H9 (cell line): ENCODE measurements around the gene KLHDC3. TPM values are rescaled to one million over a fixed set of nuclear protein-coding genes. Genes with fewer than 3 reads are reported as not detected.
"Not testable (repeated sequence)": the region's sequence is repeated elsewhere in the genome, so short reads cannot be mapped to it uniquely, and the experiment has no call there.

Experiments
- DNase-seq: peaks from one replicate; pipeline ENCODE4 v3.0.0-alpha.2; 2017
- H2AFZ ChIP-seq: one replicate; pipeline ENCODE4 v1.6.1; 2013; ENCODE audit warnings: mild to moderate bottlenecking, low read length, control low read depth, moderate library complexity
- H2AK5ac ChIP-seq: 2 replicates; pipeline ENCODE4 v1.6.1; 2013; ENCODE audit warnings: low read length, control low read depth, mixed read lengths; ENCODE audit not compliant: insufficient read length
- H2BK120ac ChIP-seq: one replicate; pipeline ENCODE4 v1.6.1; 2013; ENCODE audit warnings: low read depth, mild to moderate bottlenecking, low read length, control low read depth, inconsistent platforms; ENCODE audit not compliant: poor library complexity, severe bottlenecking
- H2BK12ac ChIP-seq: 2 replicates; pipeline ENCODE4 v1.6.1; 2013; ENCODE audit warnings: low read length, control low read depth, mixed read lengths, low read depth; ENCODE audit not compliant: insufficient read length
- H2BK15ac ChIP-seq: 2 replicates; pipeline ENCODE4 v1.6.1; 2013; ENCODE audit warnings: low read depth, low read length, control low read depth
- H2BK20ac ChIP-seq: one replicate; pipeline ENCODE4 v1.6.1; 2013; ENCODE audit warnings: low read depth, mild to moderate bottlenecking, low read length, control low read depth, inconsistent platforms; ENCODE audit not compliant: poor library complexity, severe bottlenecking
- H2BK5ac ChIP-seq: 2 replicates; pipeline ENCODE4 v1.6.1; 2013; ENCODE audit warnings: low read length, control low read depth, mixed read lengths; ENCODE audit not compliant: insufficient read length
- H3K14ac ChIP-seq: 2 replicates; pipeline ENCODE4 v1.6.1; 2013; ENCODE audit warnings: low read length, control low read depth; ENCODE audit not compliant: insufficient read depth
- H3K18ac ChIP-seq: 2 replicates; pipeline ENCODE4 v1.6.1; 2013; ENCODE audit warnings: low read depth, mild to moderate bottlenecking, mixed read lengths, low read length, control low read depth; ENCODE audit not compliant: insufficient read length
- H3K23ac ChIP-seq: 2 replicates; pipeline ENCODE4 v1.6.1; 2013; ENCODE audit warnings: low read length, control low read depth, mixed read lengths, low read depth; ENCODE audit not compliant: insufficient read length
- H3K23me2 ChIP-seq: 2 replicates; pipeline ENCODE4 v1.6.1; 2013; ENCODE audit warnings: low read depth, mild to moderate bottlenecking, mixed read lengths, low read length, control low read depth; ENCODE audit not compliant: insufficient read length, poor library complexity, severe bottlenecking
- H3K27ac ChIP-seq: 2 replicates; pipeline ENCODE4 v1.5.1; 2013; ENCODE audit warnings: low read length, control low read depth, mixed read lengths, low read depth; ENCODE audit not compliant: insufficient read length
- H3K27me3 ChIP-seq: 2 replicates; pipeline ENCODE4 v1.6.1; 2013; ENCODE audit warnings: low read length, control low read depth, inconsistent platforms; ENCODE audit not compliant: insufficient read depth
- H3K4ac ChIP-seq: 2 replicates; pipeline ENCODE4 v1.6.1; 2013; ENCODE audit warnings: low read depth, mild to moderate bottlenecking, control low read depth, inconsistent platforms, low read length, moderate library complexity
- H3K4me1 ChIP-seq: 2 replicates; pipeline ENCODE4 v1.6.1; 2013; ENCODE audit warnings: low read length, control low read depth, inconsistent platforms; ENCODE audit not compliant: insufficient read depth
- H3K4me2 ChIP-seq: 2 replicates; pipeline ENCODE4 v1.6.1; 2013; ENCODE audit warnings: low read length, control low read depth, mixed read lengths; ENCODE audit not compliant: insufficient read length, insufficient read depth
- H3K56ac ChIP-seq: 2 replicates; pipeline ENCODE4 v1.6.1; 2013; ENCODE audit warnings: low read depth, mild to moderate bottlenecking, mixed read lengths, low read length, control low read depth; ENCODE audit not compliant: insufficient read length
- H3K79me1 ChIP-seq: 2 replicates; pipeline ENCODE4 v1.6.1; 2013; ENCODE audit warnings: low read depth, mild to moderate bottlenecking, moderate library complexity, low read length, control low read depth, inconsistent platforms; ENCODE audit not compliant: insufficient read depth, poor library complexity, severe bottlenecking
- H3K79me2 ChIP-seq: 2 replicates; pipeline ENCODE4 v1.6.1; 2013; ENCODE audit warnings: low read length, control low read depth, inconsistent platforms; ENCODE audit not compliant: insufficient read depth
- H3K9ac ChIP-seq: 2 replicates; pipeline ENCODE4 v1.6.1; 2013; ENCODE audit warnings: low read length, control low read depth, mixed read lengths; ENCODE audit not compliant: insufficient read length; ENCODE audit errors: extremely low read depth
- H3K9me3 ChIP-seq: one replicate; pipeline ENCODE4 v1.6.1; 2013; ENCODE audit warnings: low read depth, low read length, inconsistent platforms; ENCODE audit not compliant: control insufficient read depth
- H3T11ph ChIP-seq: one replicate; pipeline ENCODE4 v1.6.1; 2013; ENCODE audit warnings: mild to moderate bottlenecking, low read length, control low read depth, inconsistent platforms
- H4K20me1 ChIP-seq: one replicate; pipeline ENCODE4 v1.6.1; 2013; ENCODE audit not compliant: control insufficient read depth, insufficient read length, insufficient read depth
- H4K5ac ChIP-seq: 2 replicates; pipeline ENCODE4 v1.6.1; 2013; ENCODE audit warnings: low read depth, mild to moderate bottlenecking, mixed read lengths, low read length, control low read depth; ENCODE audit not compliant: insufficient read length
- H4K8ac ChIP-seq: replicated peaks from 2 replicates; pipeline ENCODE4 v1.6.1; 2013; ENCODE audit warnings: low read length, control low read depth, mixed read lengths, low read depth; ENCODE audit not compliant: insufficient read length
- H4K91ac ChIP-seq: 2 replicates; pipeline ENCODE4 v1.6.1; 2013; ENCODE audit warnings: low read depth, mild to moderate bottlenecking, moderate library complexity, mixed read lengths, low read length, control low read depth; ENCODE audit not compliant: insufficient read length
- H3K27ac Mint-ChIP-seq, 3 experiments: 2 replicates in 2 of 3; 3 replicates in 1 of 3; pipeline ENCODE4 v1.8.0; 2020 to 2021; ENCODE audit warnings: mixed read lengths in 3 of 3, mild to moderate bottlenecking in 1 of 3, moderate library complexity in 1 of 3
- H3K27me3 Mint-ChIP-seq: 2 replicates; pipeline ENCODE4 v1.8.0; 2021; ENCODE audit warnings: low read depth, mild to moderate bottlenecking, moderate library complexity, mixed read lengths
- H3K36me3 Mint-ChIP-seq, 3 experiments: 2 replicates in 2 of 3; 3 replicates in 1 of 3; pipeline ENCODE4 v1.8.0; 2020 to 2021; ENCODE audit warnings: low read depth in 3 of 3, mixed read lengths in 3 of 3; ENCODE audit not compliant: insufficient read depth in 1 of 3
- H3K4me1 Mint-ChIP-seq, 2 experiments: 2 replicates each; pipeline ENCODE4 v1.8.0; 2020; ENCODE audit warnings: mixed read lengths in 2 of 2
- H3K4me3 Mint-ChIP-seq, 2 experiments: 2 replicates in 1 of 2; 3 replicates in 1 of 2; pipeline ENCODE4 v1.8.0; 2020 to 2021; ENCODE audit warnings: mild to moderate bottlenecking in 2 of 2, mixed read lengths in 2 of 2, moderate library complexity in 1 of 2
- H3K9me3 Mint-ChIP-seq, 2 experiments: 2 replicates in 1 of 2; 3 replicates in 1 of 2; pipeline ENCODE4 v1.8.0; 2020; ENCODE audit warnings: mild to moderate bottlenecking in 2 of 2, mixed read lengths in 2 of 2, moderate library complexity in 1 of 2
- WGBS: extraction: QIAGEN DNeasy Blood & Tissue Kit; methylation state at CpG from one replicate; pipeline ENCODE4 v1.1.7; 2013; ENCODE audit warnings: missing lambda C conversion rate, low lambda C conversion rate, mixed read lengths; ENCODE audit not compliant: insufficient read length; ENCODE audit errors: extremely low coverage; 5-methylcytosine and 5-hydroxymethylcytosine counted together
- total RNA-seq: library from RNA; stranded (reverse); gene quantifications from 2 replicates; pipeline ENCODE4 v1.2.1, GENCODE V29; 2021
- TF ChIP-seq, protein P1 (sequence below): fragments of 200-600 bp; sonication (generic); conservative IDR thresholded peaks from 3 replicates; pipeline ENCODE4 v1.8.0; 2021; ENCODE audit warnings: antibody characterized with exemption, mild to moderate bottlenecking

Gene KLHDC3
- total RNA-seq, 1 experiment from 2014 or later: 146 TPM

DNA sequence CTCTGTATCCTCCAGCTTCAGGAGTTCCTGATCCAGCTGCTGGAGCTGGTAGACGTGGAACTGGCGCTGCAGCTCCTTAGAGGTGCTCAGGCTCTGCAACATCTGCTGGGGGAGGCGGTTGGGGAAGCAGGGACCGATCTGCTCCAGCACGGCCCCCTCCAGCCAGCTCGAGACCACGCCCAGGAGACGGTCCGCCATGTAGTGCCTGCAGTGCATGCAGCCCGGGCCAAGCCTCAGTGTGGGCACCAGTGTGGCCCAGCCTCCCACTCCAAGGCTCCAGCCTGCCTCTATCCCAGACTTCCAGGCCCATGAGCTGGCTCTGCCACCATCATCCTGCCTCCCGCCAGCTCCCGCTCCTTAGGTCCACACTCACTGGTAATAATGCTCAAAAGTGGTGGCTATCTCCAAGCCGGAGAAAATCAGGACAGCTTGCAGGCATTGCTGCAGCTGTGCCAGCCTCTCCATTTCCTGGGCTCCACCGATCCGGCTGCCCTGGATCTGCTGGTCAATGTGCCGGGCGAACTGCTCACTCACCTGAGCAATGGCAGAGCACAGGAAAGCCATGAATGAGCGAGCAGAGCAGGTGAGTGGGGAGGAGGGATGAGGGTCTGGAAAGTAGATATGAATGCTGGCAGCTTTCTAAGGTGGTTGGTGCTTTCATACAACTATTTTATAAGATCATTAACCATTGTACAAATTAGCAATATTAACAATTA lies 26.7 kb downstream of the KLHDC3 start:
- peak; percentile 17 for DNase-seq
- no peaks in the 10 kb centered on the region; a peak in 1 of 5 replicates for H3K9me3 Mint-ChIP-seq
- Histone ChIP-seq H3K23me2 (no peaks in the 10 kb centered on the region), H3K27ac (no peak overlapping the region), H3K79me1 (no peaks in the 10 kb centered on the region), H3K79me2 (no peaks in the 10 kb centered on the region), H2AK5ac (no peak overlapping the region), H2BK120ac (no peak overlapping the region), H3K27me3 (no peaks in the 10 kb centered on the region), H3K23ac (no peak overlapping the region), H3K18ac (no peak overlapping the region), H3K4ac (no peak overlapping the region), H2AFZ (no peak overlapping the region), H4K20me1 (no peaks in the 10 kb centered on the region), H3K9me3 (no peaks in the 10 kb centered on the region), H2BK20ac (no peak overlapping the region), H2BK5ac (no peak overlapping the region), H2BK12ac (no peak overlapping the region), H3K4me2 (no peak overlapping the region), H4K8ac (no peak overlapping the region), H2BK15ac (no peak overlapping the region), H3K14ac (no peak overlapping the region), H3K9ac (no peak overlapping the region), H3K4me1 (no peaks in the 10 kb centered on the region), H3K56ac (no peak overlapping the region), H4K5ac (no peak overlapping the region), H4K91ac (no peak overlapping the region), H3T11ph (no peak overlapping the region)
- no peak overlapping the region; a peak in 2 of 5 replicates for H3K4me3 Mint-ChIP-seq
- H3K27ac Mint-ChIP-seq: peak overlapping the region in 2 of 3 experiments; percentile 68 to 92; a peak in 2 of 7 replicates
- peaks cover 30 to 81% (median 76%) of the 10 kb centered on the region in 3 experiments for H3K36me3 Mint-ChIP-seq
- TF ChIP-seq, protein P1, sequence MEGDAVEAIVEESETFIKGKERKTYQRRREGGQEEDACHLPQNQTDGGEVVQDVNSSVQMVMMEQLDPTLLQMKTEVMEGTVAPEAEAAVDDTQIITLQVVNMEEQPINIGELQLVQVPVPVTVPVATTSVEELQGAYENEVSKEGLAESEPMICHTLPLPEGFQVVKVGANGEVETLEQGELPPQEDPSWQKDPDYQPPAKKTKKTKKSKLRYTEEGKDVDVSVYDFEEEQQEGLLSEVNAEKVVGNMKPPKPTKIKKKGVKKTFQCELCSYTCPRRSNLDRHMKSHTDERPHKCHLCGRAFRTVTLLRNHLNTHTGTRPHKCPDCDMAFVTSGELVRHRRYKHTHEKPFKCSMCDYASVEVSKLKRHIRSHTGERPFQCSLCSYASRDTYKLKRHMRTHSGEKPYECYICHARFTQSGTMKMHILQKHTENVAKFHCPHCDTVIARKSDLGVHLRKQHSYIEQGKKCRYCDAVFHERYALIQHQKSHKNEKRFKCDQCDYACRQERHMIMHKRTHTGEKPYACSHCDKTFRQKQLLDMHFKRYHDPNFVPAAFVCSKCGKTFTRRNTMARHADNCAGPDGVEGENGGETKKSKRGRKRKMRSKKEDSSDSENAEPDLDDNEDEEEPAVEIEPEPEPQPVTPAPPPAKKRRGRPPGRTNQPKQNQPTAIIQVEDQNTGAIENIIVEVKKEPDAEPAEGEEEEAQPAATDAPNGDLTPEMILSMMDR: no peak
- WGBS: no CpG with 5 or more reads among the region's 18 CpGs
- H3K27me3 Mint-ChIP-seq: no peaks in the 10 kb centered on the region; the same call in none of the 2 replicates
- no peaks in the 10 kb centered on the region for H3K4me1 Mint-ChIP-seq

DNA sequence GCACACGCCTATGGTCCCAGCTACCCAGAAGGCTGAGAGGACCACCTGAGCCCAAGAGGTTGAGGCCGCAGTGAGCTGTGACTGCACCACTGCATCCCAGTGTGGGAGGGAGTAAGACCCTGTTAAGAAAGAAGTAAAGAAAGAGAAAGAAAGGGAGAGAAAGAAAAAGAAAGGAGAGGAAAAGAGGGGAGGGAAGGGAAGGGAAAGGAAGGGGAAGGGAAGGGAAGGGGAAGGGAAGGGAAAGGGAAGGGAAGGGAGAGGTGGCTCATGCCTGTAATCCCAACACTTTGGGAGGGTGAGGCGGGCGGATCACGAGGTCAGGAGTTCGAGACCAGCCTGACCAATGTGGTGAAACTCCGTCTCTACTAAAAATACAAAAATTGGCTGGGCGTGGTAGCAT lies 27.4 kb downstream of the KLHDC3 start:
- not testable (repeated sequence) for H3K27me3 ChIP-seq, H4K91ac ChIP-seq, H3T11ph ChIP-seq, H3K18ac ChIP-seq, H3K27me3 Mint-ChIP-seq, H3K4me3 Mint-ChIP-seq, H3K23ac ChIP-seq, H3K9me3 Mint-ChIP-seq, H3K27ac ChIP-seq, H2BK120ac ChIP-seq, H4K8ac ChIP-seq, H4K5ac ChIP-seq, H2BK12ac ChIP-seq, H3K9ac ChIP-seq, H4K20me1 ChIP-seq, H3K79me1 ChIP-seq, H2AK5ac ChIP-seq, H3K14ac ChIP-seq, H3K4me1 Mint-ChIP-seq, H3K23me2 ChIP-seq, DNase-seq, H2AFZ ChIP-seq, H2BK15ac ChIP-seq, H3K9me3 ChIP-seq, H2BK20ac ChIP-seq, H3K27ac Mint-ChIP-seq, H3K56ac ChIP-seq, H3K4me2 ChIP-seq, H3K4ac ChIP-seq, H2BK5ac ChIP-seq, H3K79me2 ChIP-seq, H3K4me1 ChIP-seq
- H3K36me3 Mint-ChIP-seq: peaks cover 33 to 84% (median 83%) of the 10 kb centered on the region in 3 experiments
- WGBS: no CpG with 5 or more reads among the region's 8 CpGs
